ENCODE results near the gene BRSK2.

The BRSK2 gene

GRCh38 chr11:1503708-1504104 is 114.0 kb downstream of the BRSK2 start:
- no peaks in the 10 kb centered on the region for H3K9me2 ChIP-seq (replicated peaks; ENCODE audit: insufficient read depth, low read length)
- no peaks in the 10 kb centered on the region for H3K9me3 ChIP-seq (replicated peaks; ENCODE audit: insufficient read depth, low read length)
- no peak overlapping the region for H3K27ac ChIP-seq (ENCODE audit: low read length)
- no peak for DNase-seq
- no peak overlapping the region for H3K4me2 ChIP-seq (ENCODE audit: low read depth, low read length)
- H3K4me3 ChIP-seq (ENCODE audit: low read length) = no peak overlapping the region
- TF ChIP-seq EZH2 (optimal IDR thresholded peaks at IDR 0.05; ENCODE audit: low read depth, low read length) (no peak), EZH2phosphoT487 (IDR thresholded peaks at IDR 0.05; ENCODE audit: low read length) (no peak), CTCF (IDR thresholded peaks at IDR 0.05; ENCODE audit: low read length) (no peak)
- no peaks in the 10 kb centered on the region for H3K4me1 ChIP-seq (ENCODE audit: low read length)
- no peaks in the 10 kb centered on the region for H3K36me3 ChIP-seq (replicated peaks; ENCODE audit: insufficient read depth, low read length)
- H3F3A ChIP-seq (ENCODE audit: insufficient read depth, low read length) = no peaks in the 10 kb centered on the region
- no peaks in the 10 kb centered on the region for H3K27me3 ChIP-seq (replicated peaks; ENCODE audit: insufficient read depth, low read length)
- H2AFZ ChIP-seq (ENCODE audit: low read length) = no peak overlapping the region
- H4K20me1 ChIP-seq (ENCODE audit: insufficient read depth, low read length) = no peaks in the 10 kb centered on the region
- H3K9ac ChIP-seq (ENCODE audit: low read length) = no peak overlapping the region
- H3K79me2 ChIP-seq (ENCODE audit: low read length) = peaks cover 29% of the 10 kb centered on the region

GRCh38 chr11:1504138-1504537 is 114.4 kb downstream of the BRSK2 start:
- Histone ChIP-seq H2AFZ (ENCODE audit: low read length) (no peak overlapping the region), H3K4me3 (ENCODE audit: low read length) (no peak overlapping the region), H4K20me1 (ENCODE audit: insufficient read depth, low read length) (no peaks in the 10 kb centered on the region), H3F3A (ENCODE audit: insufficient read depth, low read length) (no peaks in the 10 kb centered on the region), H3K4me2 (ENCODE audit: low read depth, low read length) (no peak overlapping the region), H3K9me2 (replicated peaks; ENCODE audit: insufficient read depth, low read length) (no peaks in the 10 kb centered on the region), H3K9ac (ENCODE audit: low read length) (no peak overlapping the region), H3K79me2 (ENCODE audit: low read length) (peaks cover 26% of the 10 kb centered on the region), H3K4me1 (ENCODE audit: low read length) (no peaks in the 10 kb centered on the region), H3K27me3 (replicated peaks; ENCODE audit: insufficient read depth, low read length) (no peaks in the 10 kb centered on the region), H3K27ac (ENCODE audit: low read length) (no peak overlapping the region), H3K9me3 (replicated peaks; ENCODE audit: insufficient read depth, low read length) (no peaks in the 10 kb centered on the region), H3K36me3 (replicated peaks; ENCODE audit: insufficient read depth, low read length) (no peaks in the 10 kb centered on the region)
- no peak for TF ChIP-seq CTCF (IDR thresholded peaks at IDR 0.05; ENCODE audit: low read length)
- TF ChIP-seq EZH2phosphoT487 (IDR thresholded peaks at IDR 0.05; ENCODE audit: low read length) = no peak
- no peak for TF ChIP-seq EZH2 (optimal IDR thresholded peaks at IDR 0.05; ENCODE audit: low read depth, low read length)
- DNase-seq = no peak

- H3K4me2 ChIP-seq (ENCODE audit: low read depth, low read length) = no peak overlapping the region
- no peak overlapping the region for H3K9ac ChIP-seq (ENCODE audit: low read length)
- no peak overlapping the region for H3K27ac ChIP-seq (ENCODE audit: low read length)
- H3K4me1 ChIP-seq (ENCODE audit: low read length) = no peaks in the 10 kb centered on the region
- no peaks in the 10 kb centered on the region for H3K27me3 ChIP-seq (replicated peaks; ENCODE audit: insufficient read depth, low read length)
- H2AFZ ChIP-seq (ENCODE audit: low read length) = no peak overlapping the region
- no peaks in the 10 kb centered on the region for H4K20me1 ChIP-seq (ENCODE audit: insufficient read depth, low read length)
- no peaks in the 10 kb centered on the region for H3K9me2 ChIP-seq (replicated peaks; ENCODE audit: insufficient read depth, low read length)
- H3K79me2 ChIP-seq (ENCODE audit: low read length) = peaks cover 23% of the 10 kb centered on the region
- no peaks in the 10 kb centered on the region for H3K36me3 ChIP-seq (replicated peaks; ENCODE audit: insufficient read depth, low read length)
- H3K4me3 ChIP-seq (ENCODE audit: low read length) = no peak overlapping the region
- DNase-seq = no peak
- H3F3A ChIP-seq (ENCODE audit: insufficient read depth, low read length) = no peaks in the 10 kb centered on the region
- TF ChIP-seq EZH2 (optimal IDR thresholded peaks at IDR 0.05; ENCODE audit: low read depth, low read length) (no peak), EZH2phosphoT487 (IDR thresholded peaks at IDR 0.05; ENCODE audit: low read length) (no peak)
- no peaks in the 10 kb centered on the region for H3K9me3 ChIP-seq (replicated peaks; ENCODE audit: insufficient read depth, low read length)
Observed at GRCh38 chr11:1504581-1505290, 115.0 kb downstream of the BRSK2 start.

DNA sequence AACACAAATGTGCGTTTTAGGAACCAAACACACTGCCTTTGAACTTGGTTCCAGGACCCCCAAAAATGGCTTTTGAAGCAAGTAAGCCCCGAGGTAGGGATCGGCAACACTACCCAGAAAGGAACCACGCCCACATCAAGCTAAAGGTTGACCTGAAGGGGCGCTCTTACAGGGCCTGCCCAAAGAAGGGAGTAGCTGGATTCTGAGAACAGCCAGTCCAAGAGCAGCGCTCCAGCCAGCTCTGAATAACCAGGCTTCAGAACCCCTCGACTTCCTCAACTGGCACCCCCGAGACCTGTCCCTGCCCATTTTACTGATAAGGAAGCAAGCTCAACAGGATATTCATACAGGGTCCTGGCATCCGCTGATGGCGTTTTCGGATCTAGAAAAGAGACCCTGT is 115.7 kb downstream of the BRSK2 start:
- H3K79me2 ChIP-seq (ENCODE audit: low read length) = peaks cover 23% of the 10 kb centered on the region
- H3K27me3 ChIP-seq (replicated peaks; ENCODE audit: insufficient read depth, low read length) = no peaks in the 10 kb centered on the region
- no peak overlapping the region for H2AFZ ChIP-seq (ENCODE audit: low read length)
- no peaks in the 10 kb centered on the region for H3K9me3 ChIP-seq (replicated peaks; ENCODE audit: insufficient read depth, low read length)
- H4K20me1 ChIP-seq (ENCODE audit: insufficient read depth, low read length) = no peaks in the 10 kb centered on the region
- H3K36me3 ChIP-seq (replicated peaks; ENCODE audit: insufficient read depth, low read length) = no peaks in the 10 kb centered on the region
- H3F3A ChIP-seq (ENCODE audit: insufficient read depth, low read length) = no peaks in the 10 kb centered on the region
- no peak for TF ChIP-seq EZH2phosphoT487 (IDR thresholded peaks at IDR 0.05; ENCODE audit: low read length)
- TF ChIP-seq EZH2 (optimal IDR thresholded peaks at IDR 0.05; ENCODE audit: low read depth, low read length) = no peak
- TF ChIP-seq CTCF (IDR thresholded peaks at IDR 0.05; ENCODE audit: low read length) = no peak
- H3K4me3 ChIP-seq (ENCODE audit: low read length) = no peak overlapping the region
- DNase-seq = no peak
- H3K4me2 ChIP-seq (ENCODE audit: low read depth, low read length) = no peak overlapping the region
- H3K4me1 ChIP-seq (ENCODE audit: low read length) = no peaks in the 10 kb centered on the region
- no peaks in the 10 kb centered on the region for H3K9me2 ChIP-seq (replicated peaks; ENCODE audit: insufficient read depth, low read length)
- H3K27ac ChIP-seq (ENCODE audit: low read length) = no peak overlapping the region
- no peak overlapping the region for H3K9ac ChIP-seq (ENCODE audit: low read length)
